Measurements from ENCODE around the gene B9D1.

The B9D1 gene

DNA sequence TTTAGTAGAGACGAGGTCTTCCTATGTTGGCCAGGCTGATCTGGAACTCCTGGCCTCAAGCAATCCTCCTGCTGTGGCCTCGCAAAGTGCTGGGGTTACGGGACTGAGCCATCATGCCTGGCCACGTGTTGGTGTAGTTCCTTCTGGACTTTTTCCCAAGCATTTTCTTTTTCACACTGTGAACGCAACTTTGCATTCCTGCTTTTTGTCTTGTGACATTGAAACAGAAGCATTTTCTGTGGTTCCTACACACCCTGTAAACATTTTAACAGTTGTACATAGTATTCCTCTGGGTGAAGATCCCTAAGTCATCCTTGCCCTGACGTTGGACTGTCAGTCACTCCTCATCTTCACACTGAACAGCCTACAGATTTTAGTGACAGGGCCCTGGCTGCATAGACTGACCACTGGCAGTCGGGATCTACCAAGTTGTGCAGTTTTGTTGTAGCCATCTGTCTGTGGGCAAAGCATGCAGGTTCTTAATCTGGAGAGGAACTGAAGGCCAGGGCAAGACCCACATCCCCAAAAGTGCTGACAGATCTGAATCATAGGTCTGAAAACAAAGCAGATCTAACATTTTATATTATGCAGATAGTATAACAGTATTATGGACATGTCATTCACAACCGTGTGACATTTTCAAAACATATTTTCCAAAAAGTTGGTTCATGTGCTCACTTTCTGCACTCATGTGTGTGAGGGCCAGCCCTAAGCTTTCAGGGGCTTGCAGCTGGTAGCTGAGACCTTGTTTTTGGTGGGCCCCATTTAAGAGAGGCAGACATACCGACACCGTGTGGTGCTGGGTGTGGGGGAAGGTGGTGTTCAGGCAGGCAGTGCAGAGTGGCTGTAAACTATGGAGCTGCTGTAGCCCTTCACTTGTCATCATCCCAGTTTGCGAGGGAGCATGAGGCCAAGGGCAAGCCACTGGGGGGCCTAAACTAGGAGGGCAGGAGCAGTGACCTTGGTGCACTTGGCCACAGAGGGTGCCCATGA, 65.4 kb downstream of the B9D1 start:
- DNase-seq = no peak

- DNase-seq = no peak
Measured at GRCh38 chr17:19295473-19296135, 66.9 kb downstream of the B9D1 start.

DNA sequence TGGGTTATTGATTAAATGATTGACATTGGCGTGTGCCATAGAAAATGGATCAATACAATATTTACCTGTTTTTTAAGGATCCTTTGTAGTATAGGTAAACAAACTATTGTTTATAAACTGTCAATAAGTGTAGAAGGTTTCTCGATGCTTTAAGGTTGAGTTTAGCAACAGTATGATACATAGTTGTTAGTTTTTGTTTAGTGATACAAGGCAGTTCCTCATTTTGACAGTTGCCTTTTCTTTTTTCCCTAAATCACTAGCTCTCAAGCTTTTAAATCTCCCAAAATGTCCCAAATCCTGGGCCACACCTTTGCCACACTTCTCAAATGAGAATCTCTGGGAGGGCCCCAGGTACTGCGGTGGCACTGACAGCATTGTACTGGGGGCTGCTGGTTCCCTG, 68.1 kb downstream of the B9D1 start:
- no peak for DNase-seq

All from CD4-positive, alpha-beta T cell treated with Interleukin-6 for 4 hours (primary cell).